GM06990 (cell line): ENCODE results near the gene PRSS38.

Experiments
- DNase-seq: peaks from one replicate; pipeline ENCODE4 v3.0.0-alpha.2; 2011; ENCODE audit not compliant: insufficient read length; ENCODE audit errors: extremely low read depth
- H3K27me3 ChIP-seq: replicated peaks from 2 replicates; pipeline ENCODE4 v1.6.0; 2011; ENCODE audit warnings: low read length; ENCODE audit not compliant: control insufficient read depth, insufficient read depth
- H3K36me3 ChIP-seq: 2 replicates; pipeline ENCODE4 v1.5.1; 2011; ENCODE audit warnings: low read length; ENCODE audit not compliant: control insufficient read depth, insufficient read depth
- H3K4me3 ChIP-seq: replicated peaks from 2 replicates; pipeline ENCODE4 v1.5.1; 2011; ENCODE audit warnings: low read depth, mild to moderate bottlenecking, control low read depth, low read length
- TF ChIP-seq, protein P1 (sequence below): IDR thresholded peaks from 2 replicates; pipeline ENCODE4 v1.5.1; 2011; ENCODE audit warnings: low read length, control low read depth, mild to moderate bottlenecking, inconsistent platforms; ENCODE audit not compliant: insufficient read depth, poor library complexity, severe bottlenecking

PRSS38 gene

DNA sequence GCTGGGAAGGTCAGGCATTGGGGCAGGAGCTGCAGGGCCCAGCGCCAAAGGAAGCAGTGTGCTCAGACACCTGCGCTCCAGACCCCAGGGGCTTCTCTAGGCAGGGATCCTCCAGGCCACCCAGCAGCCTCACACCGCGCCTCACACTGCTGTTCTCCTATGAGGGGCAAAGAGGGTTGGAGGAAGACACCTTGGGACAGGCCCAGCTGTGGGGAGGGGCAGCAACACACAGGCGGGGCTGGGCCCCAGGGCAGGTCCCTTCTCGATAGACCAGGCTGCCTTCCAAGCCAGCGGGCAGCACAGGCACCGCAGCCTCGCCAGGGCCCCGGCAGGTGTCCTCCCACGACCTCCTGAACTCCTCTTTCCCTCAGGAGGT, 20.7 kb upstream of the PRSS38 start:
- TF ChIP-seq, protein P1, sequence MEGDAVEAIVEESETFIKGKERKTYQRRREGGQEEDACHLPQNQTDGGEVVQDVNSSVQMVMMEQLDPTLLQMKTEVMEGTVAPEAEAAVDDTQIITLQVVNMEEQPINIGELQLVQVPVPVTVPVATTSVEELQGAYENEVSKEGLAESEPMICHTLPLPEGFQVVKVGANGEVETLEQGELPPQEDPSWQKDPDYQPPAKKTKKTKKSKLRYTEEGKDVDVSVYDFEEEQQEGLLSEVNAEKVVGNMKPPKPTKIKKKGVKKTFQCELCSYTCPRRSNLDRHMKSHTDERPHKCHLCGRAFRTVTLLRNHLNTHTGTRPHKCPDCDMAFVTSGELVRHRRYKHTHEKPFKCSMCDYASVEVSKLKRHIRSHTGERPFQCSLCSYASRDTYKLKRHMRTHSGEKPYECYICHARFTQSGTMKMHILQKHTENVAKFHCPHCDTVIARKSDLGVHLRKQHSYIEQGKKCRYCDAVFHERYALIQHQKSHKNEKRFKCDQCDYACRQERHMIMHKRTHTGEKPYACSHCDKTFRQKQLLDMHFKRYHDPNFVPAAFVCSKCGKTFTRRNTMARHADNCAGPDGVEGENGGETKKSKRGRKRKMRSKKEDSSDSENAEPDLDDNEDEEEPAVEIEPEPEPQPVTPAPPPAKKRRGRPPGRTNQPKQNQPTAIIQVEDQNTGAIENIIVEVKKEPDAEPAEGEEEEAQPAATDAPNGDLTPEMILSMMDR: no peak
- Histone ChIP-seq H3K4me3 (no peak overlapping the region), H3K36me3 (no peaks in the 10 kb centered on the region), H3K27me3 (no peaks in the 10 kb centered on the region; the same call in 1 of the 2 replicates)
- no peak for DNase-seq

DNA sequence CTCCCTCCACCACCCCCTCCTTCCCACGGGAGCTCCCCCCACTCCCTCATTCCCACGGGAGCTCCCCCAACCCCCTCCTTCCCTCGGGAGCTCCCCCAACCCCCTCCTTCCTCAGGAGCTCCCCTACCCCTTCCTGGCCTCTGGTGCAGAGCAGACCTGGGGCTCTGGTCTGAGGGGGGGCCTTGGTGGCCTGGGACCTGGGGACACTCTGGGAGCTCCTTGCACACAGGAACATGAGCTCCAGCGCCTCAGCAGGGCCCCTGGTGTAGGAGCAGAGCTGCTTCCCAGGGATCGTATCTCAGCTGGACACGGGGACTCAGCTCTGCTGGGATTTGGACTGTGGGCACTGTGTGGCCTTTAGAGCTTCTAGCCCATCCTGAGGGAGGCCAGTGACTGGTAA, 19.7 kb upstream of the PRSS38 start:
- Histone ChIP-seq H3K4me3 (no peak overlapping the region), H3K36me3 (no peaks in the 10 kb centered on the region), H3K27me3 (no peaks in the 10 kb centered on the region; the same call in 1 of the 2 replicates)
- TF ChIP-seq, protein P1: no peak
- no peak for DNase-seq

DNA sequence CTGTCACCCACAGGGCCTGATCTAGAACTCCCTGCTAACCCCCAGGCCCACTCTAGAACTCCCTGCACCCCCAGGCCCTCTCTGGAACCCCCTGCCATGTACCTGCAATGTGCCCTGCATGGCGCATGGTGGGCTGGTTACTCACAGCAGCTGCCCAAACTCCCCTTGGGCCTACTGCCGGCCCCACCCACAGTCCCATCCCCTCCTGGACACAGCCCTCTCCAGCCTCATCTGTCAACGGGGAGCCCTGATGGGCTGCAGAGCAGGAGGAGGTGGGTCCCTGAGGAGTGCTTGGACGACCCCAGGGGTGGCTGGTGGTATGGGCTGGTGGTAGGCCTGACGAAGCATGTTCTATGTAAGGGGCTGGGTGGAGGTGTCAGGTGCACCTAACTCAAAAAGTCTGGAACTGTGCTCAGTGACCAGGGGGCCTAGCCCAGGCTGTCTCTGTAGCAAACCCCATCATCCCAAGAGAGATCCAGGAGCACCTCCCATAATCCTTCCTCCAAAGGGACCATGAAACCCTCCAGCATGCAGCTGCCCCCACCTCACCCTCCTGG, 19.0 kb upstream of the PRSS38 start:
- no peaks in the 10 kb centered on the region; the same call in 1 of the 2 replicates for H3K27me3 ChIP-seq
- TF ChIP-seq, protein P1: no peak

DNA sequence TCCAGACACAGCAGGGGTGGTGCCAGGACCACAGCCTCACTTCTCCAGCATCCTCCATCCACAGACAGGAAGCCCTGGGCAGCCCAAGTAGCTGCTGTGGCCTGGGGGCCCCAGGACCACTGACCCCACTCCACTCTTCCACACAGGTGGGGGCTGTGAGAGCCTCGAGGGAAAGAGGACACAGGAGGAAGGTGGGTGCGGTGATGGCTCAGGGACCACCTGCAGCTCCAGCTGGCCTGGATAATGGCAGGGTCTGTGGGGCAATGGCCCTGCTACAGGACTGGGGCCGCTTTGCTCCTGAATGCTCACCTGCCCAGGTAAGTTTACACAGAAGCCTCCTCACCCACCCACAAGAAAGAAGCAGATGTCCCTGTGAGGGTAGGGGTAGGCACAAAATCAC, 18.3 kb upstream of the PRSS38 start:
- TF ChIP-seq, protein P1: no peak
- no peaks in the 10 kb centered on the region for H3K36me3 ChIP-seq
- DNase-seq: no peak
- H3K4me3 ChIP-seq: no peak overlapping the region
- H3K27me3 ChIP-seq: no peaks in the 10 kb centered on the region; the same call in 1 of the 2 replicates

More for the DNA sequence above, 19.0 kb upstream of the PRSS38 start:
- Histone ChIP-seq H3K36me3 (no peaks in the 10 kb centered on the region), H3K4me3 (no peak overlapping the region)
- DNase-seq: no peak

DNA sequence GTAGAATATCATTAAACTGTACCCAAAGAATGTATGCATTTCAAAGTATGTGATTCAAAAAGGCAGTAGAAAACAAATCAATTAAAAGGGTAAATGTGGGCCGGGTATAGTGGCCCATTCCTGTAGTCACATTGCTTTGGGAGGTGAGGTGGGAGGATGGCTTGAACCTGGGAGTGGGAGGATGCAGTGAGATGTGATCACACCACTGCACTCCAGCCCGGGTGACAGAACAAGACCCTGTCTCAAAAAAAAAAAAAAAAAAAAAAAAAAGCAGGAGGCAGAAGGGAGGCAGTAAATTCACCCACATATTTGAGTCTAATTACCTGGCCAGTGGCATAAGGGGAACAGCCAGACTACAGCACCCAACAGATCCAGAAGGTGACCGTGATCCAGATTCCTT, 17.9 kb upstream of the PRSS38 start:
- Histone ChIP-seq H3K4me3 (no peak overlapping the region), H3K27me3 (no peaks in the 10 kb centered on the region; the same call in 1 of the 2 replicates), H3K36me3 (no peaks in the 10 kb centered on the region)
- DNase-seq: no peak
- TF ChIP-seq, protein P1: no peak
